NCI-H1417 treated with DMSO at 0.1 percent for 48 hours (cell line): ENCODE measurements around the gene RTN4RL1.

ENCODE experiments used
- DNase-seq: peaks from one replicate; lab custom pipeline; 2025; lab: John Stamatoyannopoulos, UW

Gene RTN4RL1

DNA sequence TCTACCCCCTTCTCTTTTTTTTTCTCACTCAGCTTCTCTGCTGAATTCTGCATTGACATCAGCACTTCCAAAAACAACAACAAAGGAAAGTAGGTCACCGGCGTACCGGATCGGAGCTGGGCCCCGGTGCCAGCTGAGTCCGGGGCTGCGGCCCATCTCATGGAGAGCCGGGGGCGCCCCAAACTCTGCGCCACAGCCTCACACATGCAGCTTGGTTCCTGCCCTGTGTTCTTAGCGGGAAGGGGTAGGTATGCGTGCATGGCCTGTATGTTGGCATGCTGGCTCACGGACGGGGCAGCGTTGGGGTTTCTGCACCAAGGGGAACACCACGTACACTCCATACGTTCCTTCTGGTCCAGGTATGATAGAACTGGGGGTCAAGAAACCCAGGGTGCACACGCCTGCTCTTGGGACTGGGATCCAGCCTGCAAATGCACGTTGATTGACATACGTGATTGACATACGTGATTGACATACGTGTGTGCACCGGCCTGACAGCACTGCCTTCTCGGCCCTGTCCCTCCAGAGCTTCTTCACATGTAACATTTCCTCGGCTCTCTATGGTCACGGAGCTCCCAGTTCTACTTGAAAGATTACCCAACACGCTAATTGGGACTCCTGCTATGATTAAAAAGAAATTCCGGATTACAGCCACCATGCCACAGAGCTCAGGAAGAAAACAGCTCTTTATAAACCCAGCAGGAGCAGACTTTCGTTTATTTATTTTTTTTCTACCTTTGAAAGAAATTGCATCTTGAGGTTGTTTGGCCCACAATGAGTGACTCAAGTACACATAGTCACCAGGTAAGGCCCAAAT lies 106.6 kb downstream of the RTN4RL1 start:
- no peak for DNase-seq

- no peak for DNase-seq
Observed at GRCh38 chr17:1916963-1917715, 108.0 kb downstream of the RTN4RL1 start.

DNA sequence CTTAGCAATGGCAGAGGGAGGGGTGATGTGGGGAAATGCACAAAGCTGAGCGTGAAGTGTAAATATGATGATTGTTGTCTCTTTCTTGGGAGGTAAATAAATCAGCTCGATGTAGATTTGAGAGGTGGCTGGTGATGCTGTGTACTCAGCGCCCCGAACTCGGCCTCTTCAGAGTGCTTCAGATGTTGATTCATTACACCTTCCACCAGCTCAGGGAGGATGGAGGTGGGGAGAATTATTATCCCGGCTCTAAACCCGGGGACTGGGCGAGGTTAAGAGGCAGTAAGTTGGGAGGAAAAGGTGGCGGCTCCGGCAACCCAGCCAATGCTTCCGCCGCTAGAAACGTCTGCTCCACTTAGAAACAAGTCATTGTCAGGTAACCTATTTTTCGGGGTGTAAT lies 108.8 kb downstream of the RTN4RL1 start:
- no peak for DNase-seq

GRCh38 chr17:1915889-1916288 lies 109.2 kb downstream of the RTN4RL1 start:
- DNase-seq = no peak

DNA sequence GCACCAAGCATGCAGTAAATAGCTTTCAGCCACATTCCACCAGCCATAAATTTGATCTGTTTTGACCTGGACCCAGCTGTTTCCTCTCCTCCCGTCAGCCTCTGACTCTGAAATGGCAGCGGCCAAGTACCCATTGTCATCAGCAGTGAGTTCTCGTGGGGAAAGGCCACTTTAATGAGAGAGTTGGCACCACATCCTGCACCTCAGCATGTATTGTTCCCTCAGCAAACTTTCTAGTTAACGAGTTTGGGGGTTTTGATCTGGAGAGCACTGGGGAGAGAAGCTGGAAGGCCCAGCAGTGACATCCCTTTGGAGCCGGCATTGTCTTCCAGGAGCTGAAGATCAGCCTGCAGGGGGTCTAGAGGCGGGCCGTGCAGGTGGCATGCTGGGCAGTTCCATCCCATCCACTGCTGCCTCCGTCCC lies 110.5 kb downstream of the RTN4RL1 start:
- no peak for DNase-seq

DNA sequence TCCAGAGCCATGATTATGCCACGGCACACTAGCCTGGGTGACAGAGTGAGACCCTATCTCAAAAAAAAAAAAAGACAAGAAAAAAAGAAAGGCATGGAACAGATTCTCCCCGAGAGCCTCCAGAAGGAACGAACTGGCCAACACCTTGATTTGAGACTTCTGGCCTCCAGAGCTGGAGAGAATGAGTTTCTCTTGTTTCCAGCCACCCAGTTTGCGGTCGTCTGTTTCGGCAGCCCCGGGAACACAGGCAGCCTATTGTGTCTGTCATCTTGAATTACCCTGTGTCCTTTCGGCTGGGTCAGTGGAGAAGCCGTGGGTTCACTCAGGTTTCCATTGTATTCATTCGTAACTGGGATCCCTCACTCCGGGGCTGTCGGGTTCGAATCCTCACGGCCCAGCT lies 111.4 kb downstream of the RTN4RL1 start:
- no peak for DNase-seq

GRCh38 chr17:1912146-1912545 lies 113.0 kb downstream of the RTN4RL1 start:
- DNase-seq = no peak

GRCh38 chr17:1909985-1910384 lies 115.1 kb downstream of the RTN4RL1 start:
- no peak for DNase-seq

DNA sequence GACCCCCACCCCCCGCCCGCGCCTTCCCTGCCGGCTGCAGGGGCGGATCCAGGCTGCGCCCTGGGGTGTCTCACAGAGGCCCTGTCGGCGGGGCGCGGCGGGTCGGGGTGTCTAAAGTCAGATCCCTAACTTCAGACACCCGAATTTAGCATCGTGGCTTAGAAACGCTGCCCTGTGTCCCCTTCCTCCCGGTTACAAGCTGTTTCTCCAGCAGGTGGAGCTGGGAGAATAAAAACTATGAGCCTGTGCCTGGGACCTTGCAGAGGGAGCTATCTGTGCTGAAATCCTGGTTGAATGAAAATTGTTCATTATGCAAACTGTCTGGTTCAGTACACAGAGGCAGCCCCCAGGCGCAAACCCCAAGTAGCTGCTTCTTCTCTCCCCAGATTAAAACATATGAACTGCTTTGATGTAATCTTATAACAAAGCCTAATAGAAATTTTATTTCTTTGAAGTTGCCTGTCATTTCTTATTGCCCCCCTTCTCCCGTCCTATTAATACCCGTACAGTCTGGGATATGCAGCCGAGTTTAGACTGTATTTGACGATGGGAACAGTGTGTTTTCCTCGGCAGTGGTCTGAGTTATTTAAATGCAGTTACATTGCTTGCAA lies 116.3 kb downstream of the RTN4RL1 start:
- peak; percentile 11 for DNase-seq

DNA sequence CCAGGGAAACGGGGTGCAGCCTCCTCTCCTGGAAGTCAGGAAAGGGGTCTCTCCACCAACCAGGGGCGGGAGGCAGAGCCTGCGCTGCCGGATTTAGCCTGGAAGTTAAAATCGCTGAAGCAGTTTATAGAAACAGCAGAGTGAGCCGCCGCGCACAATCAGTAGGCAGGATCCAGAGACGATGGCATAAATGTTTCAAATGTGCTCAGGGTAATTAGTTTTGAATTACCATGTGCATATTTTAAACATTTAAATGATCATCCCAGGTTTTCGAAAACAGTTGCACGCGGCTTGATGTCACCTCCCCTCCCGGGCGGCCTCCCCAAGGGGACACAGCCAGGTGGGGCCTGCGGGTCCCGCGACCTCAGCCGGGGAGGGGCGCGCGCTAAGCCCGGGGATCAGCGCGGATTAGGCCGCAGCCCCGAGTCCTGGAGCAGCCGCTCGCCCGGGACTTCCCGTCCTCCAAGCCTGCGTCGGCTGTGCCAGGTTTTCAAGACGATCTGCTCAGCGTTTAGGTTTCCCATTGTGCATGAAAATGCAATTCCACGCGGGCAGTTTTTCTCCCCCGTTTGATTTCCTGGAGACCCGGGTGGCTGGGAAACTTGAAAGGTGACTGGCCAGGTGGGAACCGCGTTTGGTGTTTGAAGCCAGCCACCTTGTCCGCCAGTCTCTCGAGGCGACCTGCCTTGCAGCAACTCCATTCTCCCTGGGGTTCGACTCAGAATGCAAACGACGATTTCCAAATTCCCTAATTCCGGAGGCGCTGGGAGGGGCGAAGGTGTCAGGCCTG lies 117.0 kb downstream of the RTN4RL1 start:
- no peak for DNase-seq

- no peak for DNase-seq
Observed at GRCh38 chr17:1907216-1907631, 117.9 kb downstream of the RTN4RL1 start.

GRCh38 chr17:1906662-1907101 lies 118.5 kb downstream of the RTN4RL1 start:
- DNase-seq = no peak

- DNase-seq = peak; percentile 60
Observed at GRCh38 chr17:1905190-1905913, 119.8 kb downstream of the RTN4RL1 start.

- DNase-seq = no peak
Observed at GRCh38 chr17:1904273-1905182, 120.6 kb downstream of the RTN4RL1 start.

GRCh38 chr17:1899403-1900000 lies 125.6 kb downstream of the RTN4RL1 start:
- DNase-seq = no peak

GRCh38 chr17:1898872-1899271 lies 126.3 kb downstream of the RTN4RL1 start:
- DNase-seq = no peak

- no peak for DNase-seq
Observed at GRCh38 chr17:1898332-1898731, 126.8 kb downstream of the RTN4RL1 start.

DNA sequence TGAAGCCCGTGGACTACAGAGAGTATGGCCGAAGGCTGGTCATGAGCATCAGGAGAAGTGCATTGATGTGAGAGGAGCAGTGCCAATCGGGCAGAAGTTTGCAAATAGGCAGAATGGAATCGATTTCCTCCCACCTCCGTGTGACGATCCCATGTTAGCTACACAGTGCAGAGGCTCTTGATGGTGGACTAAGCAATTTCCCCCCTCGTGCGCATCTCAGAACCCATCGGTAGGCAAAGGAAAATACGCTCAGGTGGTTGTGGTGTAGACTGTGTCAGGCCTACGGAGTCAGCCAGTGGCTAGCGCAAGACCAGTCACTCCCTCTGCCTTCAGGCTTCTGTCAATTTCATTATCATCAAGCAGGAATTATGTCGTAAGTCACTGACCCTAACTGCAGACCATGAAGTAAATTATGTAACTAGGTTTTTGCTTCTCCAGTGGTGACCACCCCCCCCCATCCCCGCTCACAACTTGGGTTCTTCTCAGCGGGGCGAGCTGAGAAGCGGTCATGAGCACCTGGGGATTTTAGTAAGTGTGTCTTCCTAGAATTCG lies 128.0 kb downstream of the RTN4RL1 start:
- no peak for DNase-seq
